H1 (cell line): ENCODE data around the gene GSPT1. TPM values are rescaled to one million over a fixed set of nuclear protein-coding genes. Genes with fewer than 3 reads are reported as not detected.

Experiments used
- CTCF ChIA-PET: fragments of 300-600 bp; sonication (Branson Sonifier 250); formaldehyde crosslinking; loops from one replicate; lab custom pipeline; 2021; ENCODE audit not compliant: partially characterized antibody; lab: Charles Lee
- POLR2A ChIA-PET: fragments of 300-600 bp; sonication (Branson Sonifier 250); formaldehyde crosslinking; loops from one replicate; lab custom pipeline; 2021; ENCODE audit warnings: inconsistent platforms; ENCODE audit not compliant: partially characterized antibody; lab: Charles Lee
- DNase-seq, 2 experiments: peaks; one replicate each; pipeline versions ENCODE4 v3.0.0 to v3.0.0-alpha.2; 2010 to 2022; ENCODE audit warnings: low spot score in 2 of 2, low read depth in 1 of 2, mixed read lengths in 1 of 2
- FAIRE-seq: peaks from 2 replicates; lab custom pipeline; 2011; peaks lifted over from hg19 to GRCh38; lab: Jason Lieb, UNC
- H2AFZ ChIP-seq: 2 replicates; pipeline ENCODE4 v1.8.1; 2012; ENCODE audit warnings: low read length, inconsistent platforms
- H2AK5ac ChIP-seq: 2 replicates; pipeline ENCODE4 v1.6.1; 2013; ENCODE audit warnings: low read depth, low read length
- H2BK120ac ChIP-seq: replicated peaks from 2 replicates; pipeline ENCODE3; 2013; ENCODE audit warnings: low read depth, low read length, inconsistent platforms
- H2BK12ac ChIP-seq: 2 replicates; pipeline ENCODE4 v1.6.1; 2013; ENCODE audit warnings: low read depth, low read length
- H2BK15ac ChIP-seq: 2 replicates; pipeline ENCODE4 v1.6.1; 2013; ENCODE audit warnings: low read length
- H2BK20ac ChIP-seq: 2 replicates; pipeline ENCODE4 v1.6.1; 2013; ENCODE audit warnings: low read length
- H2BK5ac ChIP-seq: 2 replicates; pipeline ENCODE4 v1.6.1; 2013; ENCODE audit warnings: low read depth, low read length
- H3K14ac ChIP-seq: 2 replicates; pipeline ENCODE4 v1.6.1; 2013; ENCODE audit warnings: inconsistent platforms; ENCODE audit not compliant: insufficient read length
- H3K18ac ChIP-seq: 2 replicates; pipeline ENCODE4 v1.6.1; 2013; ENCODE audit warnings: low read length; ENCODE audit errors: extremely low read depth
- H3K23ac ChIP-seq: 2 replicates; pipeline ENCODE4 v1.6.1; 2013; ENCODE audit warnings: inconsistent platforms; ENCODE audit not compliant: insufficient read length
- H3K23me2 ChIP-seq: 2 replicates; pipeline ENCODE4 v1.6.1; 2013; ENCODE audit warnings: low read depth, low read length
- H3K27ac ChIP-seq: 2 replicates; pipeline ENCODE4 v1.6.1; 2011; ENCODE audit warnings: low read depth, low read length, inconsistent platforms
- H3K27me3 ChIP-seq, 4 experiments: replicated peaks in 1 of 4; 1 replicate in 1 of 4; 2 replicates in 3 of 4; pipeline versions ENCODE4 v1.6.1 to v1.8.1; 2011 to 2013; ENCODE audit warnings: low read length in 3 of 4, mild to moderate bottlenecking in 3 of 4, inconsistent platforms in 2 of 4, mixed read lengths in 2 of 4, moderate library complexity in 1 of 4; ENCODE audit not compliant: control insufficient read depth in 3 of 4, insufficient read depth in 3 of 4; ENCODE audit errors: extremely low read depth in 1 of 4
- H3K36me3 ChIP-seq, 4 experiments: 2 replicates each; pipeline versions ENCODE4 v1.6.1 to v1.8.1; 2011 to 2013; ENCODE audit warnings: mild to moderate bottlenecking in 4 of 4, low read length in 3 of 4, moderate library complexity in 2 of 4, control low read depth in 1 of 4, inconsistent platforms in 1 of 4; ENCODE audit not compliant: insufficient read depth in 4 of 4, control insufficient read depth in 2 of 4
- H3K4ac ChIP-seq: replicated peaks from 2 replicates; pipeline ENCODE3; 2013; ENCODE audit warnings: low read length, low read depth, mixed read lengths, inconsistent platforms; ENCODE audit not compliant: insufficient read length
- H3K4me1 ChIP-seq, 4 experiments: replicated peaks in 1 of 4; 1 replicate in 1 of 4; 2 replicates in 3 of 4; pipeline versions ENCODE4 v1.6.1 to v1.8.1; 2011 to 2013; ENCODE audit warnings: low read length in 3 of 4, inconsistent platforms in 2 of 4, mixed read lengths in 1 of 4; ENCODE audit not compliant: insufficient read depth in 4 of 4, control insufficient read depth in 3 of 4
- H3K4me2 ChIP-seq, 2 experiments: 2 replicates each; pipeline versions ENCODE4 v1.6.1 to v1.8.1; 2011 to 2013; ENCODE audit warnings: low read depth in 2 of 2, low read length in 2 of 2, control low read depth in 1 of 2, inconsistent platforms in 1 of 2, mild to moderate bottlenecking in 1 of 2; ENCODE audit not compliant: insufficient read depth in 1 of 2
- H3K4me3 ChIP-seq, 4 experiments: fragments of 200-600, 300-600 bp in 1 of 4; sonication (generic), shearing (Covaris generic), sonication (Bioruptor Twin) in 1 of 4; 2 replicates each; pipeline versions ENCODE4 v1.5.1 to v1.8.1; 2011 to 2016; ENCODE audit warnings: low read length in 4 of 4, low read depth in 3 of 4, control low read depth in 2 of 4, inconsistent platforms in 2 of 4, mild to moderate bottlenecking in 2 of 4, mixed read lengths in 1 of 4, moderate library complexity in 1 of 4; ENCODE audit not compliant: insufficient read depth in 2 of 4; ENCODE audit errors: extremely low read depth in 1 of 4
- H3K56ac ChIP-seq: replicated peaks from 2 replicates; pipeline ENCODE3; 2013; ENCODE audit warnings: low read depth, mild to moderate bottlenecking, mixed read lengths, low read length, inconsistent platforms; ENCODE audit not compliant: insufficient read length
- H3K79me1 ChIP-seq: 2 replicates; pipeline ENCODE4 v1.6.1; 2013; ENCODE audit warnings: low read depth, low read length, control low read depth
- H3K79me2 ChIP-seq, 2 experiments: 2 replicates each; pipeline versions ENCODE4 v1.6.1 to v1.8.1; 2012 to 2013; ENCODE audit warnings: low read length in 2 of 2, mild to moderate bottlenecking in 2 of 2, inconsistent platforms in 1 of 2; ENCODE audit not compliant: insufficient read depth in 2 of 2, control insufficient read depth in 1 of 2
- H3K9ac ChIP-seq, 4 experiments: replicated peaks in 1 of 4; 1 replicate in 1 of 4; 2 replicates in 3 of 4; pipeline versions ENCODE4 v1.6.1 to v1.8.1; 2011 to 2013; ENCODE audit warnings: low read depth in 3 of 4, low read length in 3 of 4, control low read depth in 2 of 4, mild to moderate bottlenecking in 2 of 4, moderate library complexity in 2 of 4, inconsistent platforms in 1 of 4; ENCODE audit errors: extremely low read depth in 1 of 4
- H3K9me3 ChIP-seq, 2 experiments: 2 replicates each; pipeline versions ENCODE4 v1.6.1 to v1.8.1; 2012 to 2013; ENCODE audit warnings: mild to moderate bottlenecking in 2 of 2, moderate library complexity in 2 of 2, control low read depth in 1 of 2, inconsistent platforms in 1 of 2, low read depth in 1 of 2, low read length in 1 of 2, mixed read lengths in 1 of 2; ENCODE audit not compliant: insufficient read depth in 2 of 2
- H4K20me1 ChIP-seq, 2 experiments: replicated peaks in 1 of 2; 2 replicates each; pipeline versions ENCODE3 to v1.8.1; 2011 to 2013; ENCODE audit warnings: inconsistent platforms in 2 of 2, low read length in 2 of 2, mild to moderate bottlenecking in 1 of 2; ENCODE audit not compliant: insufficient read depth in 2 of 2, control insufficient read depth in 1 of 2
- H4K5ac ChIP-seq: 2 replicates; pipeline ENCODE4 v1.6.1; 2013; ENCODE audit warnings: low read length, low read depth, mixed read lengths, inconsistent platforms; ENCODE audit not compliant: insufficient read length
- H4K8ac ChIP-seq: 2 replicates; pipeline ENCODE4 v1.8.0; 2013; ENCODE audit warnings: mild to moderate bottlenecking, moderate library complexity, low read length, inconsistent platforms; ENCODE audit not compliant: insufficient read depth; ENCODE audit errors: extremely low read depth
- H4K91ac ChIP-seq: replicated peaks from 2 replicates; pipeline ENCODE3; 2013; ENCODE audit warnings: low read length, mixed read lengths, inconsistent platforms; ENCODE audit not compliant: insufficient read length
- BRCA1 ChIP-seq: IDR thresholded peaks from 2 replicates; pipeline ENCODE4 v1.6.1; 2012; ENCODE audit warnings: low read depth, low read length, improper control_type of control experiment
- CHD1 ChIP-seq: IDR thresholded peaks from 2 replicates; pipeline ENCODE4 v1.6.1; 2012; ENCODE audit warnings: low read depth, low read length, improper control_type of control experiment
- GABPA ChIP-seq: IDR thresholded peaks from 2 replicates; pipeline ENCODE4 v1.6.1; 2011; ENCODE audit warnings: mild to moderate bottlenecking, low read length, moderate library complexity, borderline replicate concordance; ENCODE audit not compliant: insufficient read depth
- TCF12 ChIP-seq: IDR thresholded peaks from 2 replicates; pipeline ENCODE4 v1.6.1; 2011; ENCODE audit warnings: low read depth, mild to moderate bottlenecking, low read length
- WGBS, 2 experiments: shearing (Covaris generic) in 1 of 2; methylation state at CpG; one replicate each; pipeline versions ENCODE4 v1.1.6 to v1.1.7; 2013 to 2015; ENCODE audit warnings: low lambda C conversion rate in 2 of 2, mixed read lengths in 2 of 2, inconsistent platforms in 1 of 2, low coverage in 1 of 2, missing lambda C conversion rate in 1 of 2; ENCODE audit not compliant: insufficient replicate concordance in 2 of 2, insufficient coverage in 1 of 2, insufficient read length in 1 of 2; ENCODE audit errors: extremely low coverage in 1 of 2, missing lambda C conversion rate in 1 of 2; 5-methylcytosine and 5-hydroxymethylcytosine counted together
- polyA plus RNA-seq, 7 experiments: library from polyadenylated mRNA; depleted of rRNA in 3 of 7; stranded (reverse) in 5 of 7; unstranded in 2 of 7; fragments of >200 nt in 5 of 7; fragments of 200-250 nt in 2 of 7; gene quantifications; 1 replicate in 5 of 7; 2 replicates in 1 of 7; 4 replicates in 1 of 7; pipeline versions ENCODE4 v1.2.1 to v1.2.3, GENCODE V29; 2011 to 2013; ENCODE audit warnings: missing spikeins in 2 of 7, mixed read lengths in 2 of 7
- total RNA-seq: library from RNA; stranded (reverse); fragmentation: NEBNext Ultra II Directional; extraction: Animal tissue kit (Norgen Biotek cat#: 25700); gene quantifications from 2 replicates; pipeline ENCODE4 v1.2.1, GENCODE V29; 2021

GSPT1 gene
- total and polyA plus RNA-seq, 2 of the 8 experiments (the other 6 are each of a cell fraction or from before 2014, with no cell fraction given) = 51.0 to 204 TPM

DNA sequence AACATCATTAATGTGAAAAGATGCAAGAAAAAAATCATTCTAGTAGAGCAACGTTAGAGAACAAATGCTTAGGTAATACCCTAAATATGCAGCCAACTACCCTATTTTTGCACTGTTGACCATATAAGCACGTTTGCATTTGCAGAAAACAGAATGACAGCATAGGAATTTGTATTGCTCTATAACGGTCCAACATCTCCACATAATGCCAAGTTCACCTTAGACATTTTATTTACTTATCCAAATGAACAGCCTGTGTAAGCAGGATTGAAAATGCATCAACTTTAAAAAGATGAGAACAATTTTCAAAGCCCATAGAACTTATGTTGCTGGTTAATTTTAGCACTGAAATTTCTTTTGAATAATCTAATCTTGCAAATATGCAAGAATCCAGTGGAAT, 45.4 kb downstream of the GSPT1 start:
- Histone ChIP-seq H3K27me3 (no peaks in the 10 kb centered on the region), H3K4me1 (no peaks in the 10 kb centered on the region), H3K14ac (no peak overlapping the region), H3K79me1 (no peaks in the 10 kb centered on the region), H3K36me3 (peaks cover 0 to 44% (median 21%) of the 10 kb centered on the region in 4 experiments; a peak in 6 of 8 replicates), H4K91ac (no peak overlapping the region), H3K9me3 (no peaks in the 10 kb centered on the region), H3K18ac (no peak overlapping the region), H3K27ac (no peak overlapping the region), H3K9ac (no peak overlapping the region), H3K4me2 (no peak overlapping the region), H2BK120ac (no peak overlapping the region), H2AFZ (no peak overlapping the region), H3K4ac (no peak overlapping the region), H2BK15ac (no peak overlapping the region), H4K20me1 (no peaks in the 10 kb centered on the region), H2BK12ac (no peak overlapping the region), H3K23me2 (no peaks in the 10 kb centered on the region), H3K23ac (no peak overlapping the region), H4K5ac (no peak overlapping the region), H3K56ac (no peak overlapping the region), H3K4me3 (no peak overlapping the region), H2AK5ac (no peak overlapping the region), H2BK5ac (no peak overlapping the region), H4K8ac (no peak overlapping the region), H3K79me2 (no peaks in the 10 kb centered on the region), H2BK20ac (no peak overlapping the region)
- POLR2A ChIA-PET = no interaction called here
- no peak for DNase-seq
- CTCF ChIA-PET = interaction anchor here (0.9 to 1.8 kb wide), 3 partner anchors 11 to 197 kb away, joined by 3 to 10 read pairs (median 4); no protein-coding TSS in a partner anchor
- FAIRE-seq = no peak
- WGBS, 2 experiments = 91% methylated on average over 3 of the region's 3 CpGs; no CpG with 5 or more reads in 1 of the 2 experiments
- no peak for TF ChIP-seq TCF12
- TF ChIP-seq GABPA = no peak
- no peak for TF ChIP-seq CHD1
- no peak for TF ChIP-seq BRCA1
